Stimulated activated CD4-positive, alpha-beta T cell treated with anti-CD3 and anti-CD28 coated beads, Interleukin-4, amount 100 ng/mL, for 1 hour (primary cell): Measurements from ENCODE around the gene PADI1.

Experiments
- DNase-seq: peaks from one replicate; pipeline ENCODE4 v3.0.0-alpha.2; 2020

The PADI1 gene

GRCh38 chr1:17183388-17184160 lies 21.4 kb upstream of the PADI1 start:
- DNase-seq: no peak

DNA sequence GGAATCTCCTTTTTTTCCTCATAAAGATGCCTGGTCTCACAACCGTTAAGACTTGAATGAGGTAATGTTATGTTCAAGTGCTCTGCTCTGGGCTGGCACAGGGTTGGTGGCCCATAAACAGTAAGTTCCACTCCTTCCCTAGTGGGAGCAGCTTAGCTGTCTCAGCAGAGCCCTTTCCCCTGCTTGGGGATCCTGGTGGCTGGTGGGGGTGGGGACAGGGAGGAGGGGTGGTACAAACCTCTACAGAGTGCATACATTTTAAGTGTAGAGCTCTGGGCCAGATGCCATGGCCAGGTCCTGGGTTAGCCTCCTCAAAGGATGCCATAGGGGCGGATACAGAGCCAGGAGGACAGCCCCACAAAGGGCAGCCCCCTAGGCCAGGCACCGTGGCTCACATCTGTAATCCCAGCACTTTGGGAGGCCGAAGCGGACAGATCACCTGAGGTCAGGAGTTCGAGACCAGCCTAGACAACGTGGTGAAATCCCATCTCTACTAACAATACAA lies 20.7 kb upstream of the PADI1 start:
- no peak for DNase-seq

DNA sequence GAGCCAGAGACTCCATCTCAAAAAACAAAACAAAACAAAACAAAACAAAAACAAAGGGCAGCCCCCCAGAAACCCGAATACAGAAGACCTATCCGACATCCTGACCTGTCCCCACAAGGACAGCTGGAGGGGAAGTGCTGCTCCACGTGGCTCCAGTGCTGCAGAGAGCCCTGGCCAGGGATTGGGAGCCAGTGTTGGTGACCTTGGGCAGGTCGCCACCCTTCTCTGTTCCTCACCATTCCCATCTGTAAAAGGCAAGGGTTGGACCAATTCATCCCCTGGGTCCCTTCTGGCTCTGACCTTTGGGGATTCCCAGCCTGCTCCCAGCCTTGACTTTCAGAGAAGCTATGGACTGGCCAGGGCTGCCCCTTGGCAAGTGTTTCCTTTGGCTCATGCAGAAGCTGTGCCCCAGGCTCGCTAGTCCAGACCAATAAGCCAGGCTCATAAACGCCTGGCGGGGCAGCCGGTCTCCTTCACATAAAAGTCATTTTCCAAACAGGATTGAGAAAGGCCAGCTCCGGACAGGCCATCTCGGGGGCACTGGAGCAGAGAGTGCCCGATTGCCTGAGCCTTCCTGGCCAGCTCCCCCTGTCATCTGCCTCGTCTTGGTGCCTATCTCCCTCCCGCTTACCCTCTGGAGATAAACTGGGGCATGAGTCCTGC lies 20.0 kb upstream of the PADI1 start:
- DNase-seq: no peak

DNA sequence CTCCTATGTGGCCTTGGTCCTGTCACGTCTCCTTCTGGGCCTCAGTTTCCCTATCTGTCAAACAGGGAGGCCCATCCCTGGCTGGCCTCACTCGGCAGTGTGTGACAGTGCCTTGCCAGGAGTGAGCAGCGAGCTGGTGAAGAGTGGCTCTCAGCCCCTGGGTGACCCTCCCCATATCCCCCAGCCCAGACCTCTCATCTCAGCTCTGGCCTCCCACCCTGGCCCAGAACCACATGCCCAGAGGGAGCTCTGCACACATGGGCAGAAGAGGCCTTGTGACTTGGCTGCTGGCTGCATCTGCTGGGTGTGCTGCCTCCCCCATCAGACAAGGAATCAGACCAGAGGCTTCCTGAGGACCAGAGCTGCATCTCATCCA lies 19.5 kb upstream of the PADI1 start:
- no peak for DNase-seq

- DNase-seq: no peak
Measured at GRCh38 chr1:17186216-17186909, 18.6 kb upstream of the PADI1 start.

DNA sequence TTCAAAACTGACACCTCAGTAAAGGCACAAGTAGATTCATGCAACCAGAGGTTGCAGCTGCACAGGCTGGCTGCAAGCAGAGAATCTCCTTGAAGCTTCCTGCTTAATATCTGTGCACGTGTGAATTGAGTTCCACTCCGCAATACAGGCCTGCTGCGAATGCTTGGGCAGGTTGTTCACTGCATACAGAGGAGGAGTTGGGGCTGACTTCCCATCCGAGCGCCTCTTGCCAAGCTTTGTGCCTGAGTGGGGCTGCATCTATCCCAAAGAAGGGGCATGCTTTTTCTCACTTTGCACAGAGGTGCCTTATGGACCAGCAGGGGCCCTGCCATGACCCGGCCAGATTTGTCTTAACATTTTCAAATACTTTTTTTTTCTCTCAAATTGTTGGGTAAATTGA lies 17.9 kb upstream of the PADI1 start:
- DNase-seq: no peak

GRCh38 chr1:17188217-17188616 lies 16.7 kb upstream of the PADI1 start:
- no peak for DNase-seq

DNA sequence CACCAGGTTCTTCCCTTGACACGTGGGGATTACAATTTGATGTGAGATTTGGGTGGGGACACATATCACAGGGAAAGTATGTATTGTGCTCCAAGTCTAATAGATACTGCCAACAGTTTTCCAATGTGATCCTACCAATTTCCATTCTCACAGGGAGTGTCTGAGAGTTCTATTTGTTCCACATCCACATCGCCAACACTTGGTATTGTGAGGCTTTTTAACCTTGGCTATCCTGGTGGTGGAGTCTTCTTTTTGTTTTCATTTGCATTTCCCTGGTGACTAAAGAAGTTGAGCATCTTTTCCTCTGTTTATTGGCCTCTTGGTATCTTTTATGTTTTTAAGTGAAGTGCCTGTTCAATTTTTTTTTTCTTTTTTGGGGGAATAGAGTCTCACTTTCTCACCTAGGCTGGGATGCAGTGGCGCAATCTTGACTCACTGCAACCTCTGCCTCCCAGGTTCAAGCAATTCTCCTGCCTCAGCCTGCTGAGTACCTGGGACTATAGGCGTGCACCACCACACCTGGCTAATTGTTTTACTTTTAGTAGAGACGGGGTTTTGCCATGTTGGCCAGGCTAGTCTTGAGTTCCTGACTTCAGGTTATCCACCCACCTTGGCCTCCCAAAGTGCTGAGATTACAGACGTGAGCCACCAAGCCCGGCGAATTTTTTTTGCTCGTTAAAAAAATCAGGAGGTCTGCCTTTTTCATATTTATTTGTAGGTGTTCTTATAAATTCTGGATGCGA lies 15.9 kb upstream of the PADI1 start:
- DNase-seq: no peak

- DNase-seq: no peak
Measured at GRCh38 chr1:17189632-17189990, 15.3 kb upstream of the PADI1 start.

DNA sequence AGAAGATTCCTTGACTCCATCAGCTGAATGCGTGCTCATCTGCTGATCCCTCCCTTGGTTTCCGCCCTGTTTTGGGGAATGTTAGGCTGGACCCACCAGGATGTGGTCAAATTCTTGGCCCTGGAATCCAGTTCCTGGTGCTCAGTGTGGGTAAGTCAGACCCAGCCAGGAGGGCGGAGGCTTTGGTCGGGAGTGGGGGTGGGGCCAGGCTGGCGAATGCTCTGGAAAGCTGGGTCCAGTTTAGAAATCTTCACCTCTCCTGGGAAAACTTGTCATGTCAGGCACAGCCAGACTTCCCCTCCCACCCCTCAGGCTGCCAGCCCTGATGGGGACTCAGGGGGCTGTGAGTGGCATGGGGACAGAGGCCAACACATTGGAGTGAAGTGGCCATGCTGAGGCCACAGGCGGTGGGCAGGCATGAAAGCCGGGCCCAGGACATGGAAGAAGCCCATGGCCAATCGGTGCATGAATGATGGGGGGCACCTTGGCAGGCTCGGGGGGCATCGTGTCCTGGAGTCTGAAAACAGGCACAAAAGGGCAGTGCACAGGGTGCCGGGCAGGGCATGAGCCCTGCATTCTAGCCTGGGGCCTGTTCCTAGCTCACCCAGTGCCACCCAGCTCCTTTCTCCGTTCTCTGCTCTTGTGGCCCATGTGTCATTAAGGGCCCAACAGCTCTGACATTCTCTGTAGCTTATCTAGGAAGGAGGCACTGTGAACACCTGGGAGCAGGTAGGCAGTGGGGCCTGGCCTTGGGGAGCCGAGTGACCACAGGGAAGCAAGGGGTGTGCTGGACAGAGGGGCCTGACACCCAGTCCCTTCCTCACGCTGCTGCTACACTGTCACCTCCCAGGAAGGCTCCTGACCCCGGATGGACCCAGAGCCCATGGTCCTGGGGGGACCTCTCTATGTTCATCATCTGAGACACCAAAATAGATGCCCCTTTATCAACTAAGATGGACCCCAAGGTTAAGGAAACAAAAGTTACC lies 14.6 kb upstream of the PADI1 start:
- no peak for DNase-seq

DNA sequence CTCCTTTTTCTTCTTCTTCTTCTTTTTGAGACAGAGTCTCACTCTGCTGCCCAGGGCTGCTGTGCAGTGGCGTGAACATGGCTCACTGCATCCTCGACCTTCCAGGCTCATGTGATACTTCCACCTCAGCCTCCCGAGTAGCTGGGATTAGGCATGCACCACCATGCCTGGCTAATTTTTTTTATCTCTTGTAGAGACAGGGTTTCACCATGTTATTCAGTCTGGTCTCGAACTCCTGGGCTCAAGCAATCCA lies 13.0 kb upstream of the PADI1 start:
- no peak for DNase-seq

GRCh38 chr1:17192394-17193221 lies 12.3 kb upstream of the PADI1 start:
- no peak for DNase-seq

DNA sequence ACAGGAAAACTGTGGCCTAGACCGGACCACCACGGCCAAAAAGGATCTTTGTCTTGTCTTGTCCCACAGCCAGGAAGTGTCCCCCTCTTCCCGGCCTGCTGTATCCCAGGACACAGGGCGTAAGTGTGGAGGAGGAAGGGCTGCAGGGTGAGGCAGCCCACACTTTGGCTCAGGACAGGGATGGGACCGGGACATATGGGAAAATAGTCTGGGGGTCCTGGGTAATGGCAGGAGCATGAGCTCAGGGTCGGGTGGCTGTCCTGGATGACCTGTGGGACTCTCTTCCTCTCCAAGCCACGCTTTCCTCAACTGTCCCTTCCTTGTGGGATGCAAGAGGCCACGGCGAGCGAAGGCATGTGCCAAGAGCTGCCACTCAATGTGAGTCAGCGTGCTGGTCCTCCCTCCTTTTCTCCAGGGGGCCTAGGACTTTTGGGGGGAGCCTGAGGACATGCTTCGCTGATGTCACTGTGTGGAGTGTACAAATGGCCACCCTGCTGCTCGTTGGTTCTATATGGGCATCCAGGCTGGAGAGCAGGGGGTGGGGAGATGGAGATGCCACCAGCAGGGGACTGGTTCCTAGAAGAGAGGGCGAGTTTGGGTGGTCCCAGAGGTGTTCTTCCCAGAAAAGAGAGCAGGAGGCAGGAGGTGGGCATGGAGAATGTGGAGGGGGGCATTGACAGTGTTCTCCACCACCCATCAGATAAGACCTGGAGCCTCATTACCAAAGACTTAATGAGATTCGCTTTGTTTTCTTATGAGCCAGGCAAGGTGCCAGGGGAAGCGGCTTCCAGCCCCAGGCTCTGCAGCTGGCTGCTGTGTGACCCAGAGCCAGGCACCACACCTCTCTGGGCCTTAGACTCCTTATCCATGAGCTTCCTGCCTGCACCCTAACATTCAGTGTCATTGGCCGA lies 11.5 kb upstream of the PADI1 start:
- no peak for DNase-seq

DNA sequence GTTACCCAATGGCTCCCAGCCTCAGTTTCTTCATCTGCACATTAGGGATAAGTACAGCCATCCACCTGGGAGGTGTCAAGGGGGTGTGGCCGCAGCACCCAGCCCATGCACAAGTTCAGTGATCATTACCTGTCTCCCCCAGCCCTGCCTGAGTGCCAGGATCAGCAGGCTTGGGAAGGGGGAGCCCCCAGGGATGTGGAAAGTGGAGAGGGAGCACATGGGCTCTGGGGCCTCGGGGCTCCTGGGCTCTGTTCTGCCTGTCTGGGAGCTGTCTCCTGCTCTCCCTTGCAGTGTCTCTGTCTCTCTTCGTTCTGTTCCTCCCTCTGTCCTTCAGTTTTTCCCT lies 10.8 kb upstream of the PADI1 start:
- DNase-seq: no peak

DNA sequence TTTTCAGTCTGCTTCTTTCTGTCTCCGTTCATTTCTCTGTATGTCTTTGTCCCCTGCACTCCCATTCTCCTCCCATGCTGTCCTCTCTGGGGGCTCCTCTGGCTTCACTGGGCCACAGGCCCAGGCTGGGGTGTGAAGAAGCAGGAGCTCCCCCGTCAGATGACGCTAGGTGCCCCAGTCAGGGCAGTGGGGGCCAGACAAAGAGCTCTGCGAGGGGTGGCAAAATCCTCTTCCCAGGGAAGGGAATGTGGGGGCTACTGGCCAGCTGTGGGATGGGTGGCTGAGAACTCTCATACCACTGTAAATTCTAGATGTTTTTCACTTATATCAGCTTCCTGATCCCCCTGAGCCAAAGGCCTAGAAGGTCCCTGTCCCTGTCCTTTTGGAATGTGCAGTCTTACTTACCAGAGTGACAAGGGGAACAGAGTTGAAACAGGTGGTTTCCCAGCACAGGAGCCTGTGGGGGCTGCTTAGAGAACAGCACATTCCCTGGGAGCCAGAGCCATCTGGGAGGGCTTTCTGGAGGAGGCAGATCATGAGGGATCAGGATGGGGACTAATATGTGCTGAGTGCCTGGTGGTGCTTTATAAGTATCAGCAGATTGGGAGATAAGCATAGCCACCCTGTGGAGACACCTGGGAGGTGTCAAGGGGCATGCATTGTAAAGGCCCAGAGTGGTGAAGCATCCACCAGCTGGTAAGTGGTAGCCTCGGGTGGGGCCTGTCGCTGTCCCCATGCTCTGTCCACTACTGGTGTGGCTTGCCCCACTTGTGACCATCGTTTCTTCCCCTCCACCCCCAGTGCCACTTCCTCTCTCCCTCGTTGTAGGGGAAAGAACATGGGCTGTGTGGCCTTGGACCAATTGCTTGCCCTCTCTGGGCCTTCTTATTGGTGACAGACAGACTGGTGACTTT lies 10.1 kb upstream of the PADI1 start:
- no peak for DNase-seq

- no peak for DNase-seq
Measured at GRCh38 chr1:17195731-17196130, 9.2 kb upstream of the PADI1 start.

GRCh38 chr1:17196496-17197185 lies 8.3 kb upstream of the PADI1 start:
- DNase-seq: no peak

DNA sequence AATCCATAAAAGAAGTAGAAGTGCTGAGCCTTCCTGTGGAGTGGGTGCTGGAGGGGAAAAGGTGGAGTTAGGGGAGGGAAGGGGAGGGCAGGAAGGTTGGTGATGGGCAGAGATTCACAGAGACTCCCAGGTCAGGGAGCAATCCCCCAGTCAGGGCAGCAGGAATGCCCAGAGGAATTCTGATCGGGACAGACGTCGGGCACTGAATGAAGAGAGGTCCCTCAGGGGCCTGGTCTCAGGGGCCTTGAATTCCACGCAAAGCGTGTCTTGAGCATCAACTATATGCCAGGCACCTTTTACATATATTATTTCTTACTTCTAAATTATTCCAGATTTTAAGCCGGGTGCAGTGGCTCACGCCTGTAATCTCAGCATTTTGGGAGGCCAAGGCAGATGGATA lies 7.2 kb upstream of the PADI1 start:
- DNase-seq: no peak
